NCI-H460 (cell line): ENCODE results near the gene PLAC1. TPM values are rescaled to one million over a fixed set of nuclear protein-coding genes. Genes with fewer than 3 reads are reported as not detected.
A peak's percentile ranks its signal among the peaks of the same experiment; 100 is the strongest.

Source experiments
- DNase-seq: peaks from one replicate; pipeline ENCODE4 v3.0.0-alpha.2; 2016; ENCODE audit warnings: low read depth; ENCODE audit errors: extremely low read depth
- total RNA-seq: library from RNA; depleted of rRNA; stranded (reverse); fragments of >200 nt; shearing (Covaris generic); gene quantifications from 2 replicates; pipeline ENCODE4 v1.2.3, GENCODE V29; 2014

PLAC1 gene
- total RNA-seq, 1 experiment from 2014 or later = 0.62 TPM

DNA sequence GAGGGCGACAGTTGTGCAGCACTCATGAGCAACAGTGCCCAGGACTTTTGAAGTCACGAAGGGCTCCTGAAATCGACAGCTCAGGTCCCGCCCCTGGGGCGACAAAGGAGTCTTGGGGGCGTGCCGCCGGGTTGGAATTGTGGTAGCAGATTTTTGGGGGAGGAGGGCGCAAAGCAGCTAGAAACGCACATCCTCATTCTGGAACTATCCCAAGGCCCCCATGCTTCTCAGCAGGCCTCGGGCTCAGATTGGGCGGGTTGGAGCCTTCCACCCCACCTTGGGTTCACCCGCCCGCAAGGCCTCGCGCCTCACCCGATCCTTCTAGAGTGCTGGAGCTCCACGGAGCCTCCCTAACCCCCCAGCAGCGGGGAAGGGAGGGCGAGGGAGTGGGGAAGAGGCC is 112.8 kb downstream of the PLAC1 start:
- DNase-seq = no peak

DNA sequence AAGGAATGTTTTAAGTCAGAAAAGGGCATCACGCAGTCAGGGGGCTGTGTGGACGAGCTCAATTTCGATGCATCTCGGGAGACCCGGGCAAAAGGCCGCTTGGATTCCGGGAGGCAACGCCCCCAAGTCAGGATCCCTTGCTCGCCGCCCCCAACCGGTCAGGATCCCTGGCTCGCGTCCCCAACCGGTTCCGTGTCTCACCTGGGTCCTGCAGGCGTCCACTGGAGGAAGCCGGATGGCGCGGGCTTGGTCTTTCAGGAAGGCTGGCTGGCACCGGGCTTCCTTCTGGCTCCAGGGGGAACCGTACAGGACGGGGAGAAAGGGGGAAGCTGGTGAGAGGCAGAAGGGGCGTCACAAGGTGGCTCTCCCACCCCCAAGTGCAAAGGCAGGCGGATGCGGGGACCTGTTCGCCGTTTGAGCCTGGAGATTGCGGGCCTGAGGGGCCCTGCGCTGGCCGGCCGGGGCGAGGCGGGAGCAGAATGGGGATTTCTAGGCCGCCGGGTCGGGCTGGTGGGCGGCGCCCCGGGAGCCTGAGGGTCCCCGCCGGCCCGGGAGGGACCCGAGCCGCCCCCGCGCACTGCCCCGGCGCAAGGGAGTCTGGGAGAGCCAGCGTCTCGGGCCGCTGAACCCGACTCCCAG is 113.6 kb downstream of the PLAC1 start:
- DNase-seq = no peak

DNA sequence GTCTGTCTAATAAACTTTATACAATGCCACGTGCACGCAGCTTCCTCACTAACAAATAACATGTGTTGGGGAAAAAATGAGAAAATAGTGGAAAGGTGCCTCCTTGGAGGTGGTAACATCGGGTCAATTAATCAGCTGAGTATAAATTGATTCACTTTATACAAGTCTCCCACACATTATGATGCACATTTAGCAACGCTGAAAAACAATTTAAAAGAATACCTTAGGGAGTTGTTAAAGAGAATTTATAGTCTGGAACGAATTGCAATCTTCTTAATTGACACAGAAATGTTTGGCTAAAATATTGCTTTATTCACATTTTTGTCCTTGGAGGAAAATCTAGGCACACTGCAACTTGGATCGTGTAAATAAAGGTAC is 114.1 kb downstream of the PLAC1 start:
- DNase-seq = no peak

GRCh38 chrX:134543288-134543687 is 115.0 kb downstream of the PLAC1 start:
- DNase-seq = no peak

GRCh38 chrX:134542485-134542884 is 115.8 kb downstream of the PLAC1 start:
- DNase-seq = no peak

DNA sequence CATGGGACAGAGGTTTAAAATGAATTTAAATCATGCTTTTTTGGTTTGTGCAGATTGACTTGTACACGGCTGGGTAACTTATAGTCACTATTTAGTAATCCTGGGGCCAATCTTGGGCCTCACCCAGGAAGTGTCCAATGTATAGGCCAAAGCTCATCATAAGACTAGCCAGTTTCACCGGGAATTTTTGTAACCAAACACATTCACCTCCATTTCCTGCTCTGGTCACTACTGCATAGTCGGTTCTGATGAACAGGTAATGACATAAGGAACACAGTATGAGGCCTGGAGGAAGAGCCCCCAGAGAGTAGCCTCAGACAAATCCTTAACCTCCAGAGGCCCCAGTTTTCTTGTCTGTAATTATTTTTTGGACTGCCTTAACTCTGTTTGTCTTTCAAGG is 116.4 kb downstream of the PLAC1 start:
- no peak for DNase-seq

DNA sequence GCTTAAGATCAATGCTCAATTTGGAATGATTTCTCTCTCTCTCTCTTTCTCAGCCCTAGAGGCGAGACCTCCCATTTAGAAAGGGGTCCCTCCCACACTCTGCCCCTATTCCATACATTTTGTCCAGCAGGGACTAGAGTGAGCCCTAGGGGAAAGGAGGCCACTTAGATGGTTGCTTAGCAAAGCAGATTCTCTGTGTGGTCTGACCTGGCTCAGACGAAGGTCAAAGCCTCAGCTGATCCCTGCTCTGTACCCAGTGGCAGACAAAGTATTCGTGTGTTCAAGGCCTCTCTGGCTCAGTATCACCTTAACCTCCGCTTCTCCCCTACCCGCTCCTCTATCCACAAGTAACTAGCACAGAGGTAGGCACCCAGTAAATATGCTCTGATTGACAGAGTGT is 120.0 kb downstream of the PLAC1 start:
- DNase-seq = no peak

- no peak for DNase-seq
Measured at GRCh38 chrX:134537179-134537955, 120.9 kb downstream of the PLAC1 start.

DNA sequence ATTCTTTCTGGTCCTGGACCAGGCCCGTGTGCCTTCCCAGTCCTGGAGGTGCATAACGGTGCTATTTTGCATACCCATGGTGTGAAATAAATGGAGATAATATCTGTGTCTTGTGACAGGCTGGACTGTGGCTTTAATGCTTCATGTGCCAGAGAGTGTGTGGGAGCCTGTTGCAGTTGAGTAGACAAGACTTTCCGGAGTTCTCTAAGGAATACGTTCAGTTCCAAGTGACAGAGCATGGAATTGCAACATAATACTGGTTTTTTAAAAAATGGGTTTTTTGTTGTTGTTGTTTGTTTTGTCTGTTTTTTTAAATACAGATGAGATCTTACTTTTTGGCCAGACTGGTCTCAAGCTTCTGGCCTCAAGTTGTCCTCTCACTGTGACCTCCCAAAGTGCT is 124.3 kb downstream of the PLAC1 start:
- DNase-seq = no peak

GRCh38 chrX:134533352-134533751 is 124.9 kb downstream of the PLAC1 start:
- DNase-seq = no peak

DNA sequence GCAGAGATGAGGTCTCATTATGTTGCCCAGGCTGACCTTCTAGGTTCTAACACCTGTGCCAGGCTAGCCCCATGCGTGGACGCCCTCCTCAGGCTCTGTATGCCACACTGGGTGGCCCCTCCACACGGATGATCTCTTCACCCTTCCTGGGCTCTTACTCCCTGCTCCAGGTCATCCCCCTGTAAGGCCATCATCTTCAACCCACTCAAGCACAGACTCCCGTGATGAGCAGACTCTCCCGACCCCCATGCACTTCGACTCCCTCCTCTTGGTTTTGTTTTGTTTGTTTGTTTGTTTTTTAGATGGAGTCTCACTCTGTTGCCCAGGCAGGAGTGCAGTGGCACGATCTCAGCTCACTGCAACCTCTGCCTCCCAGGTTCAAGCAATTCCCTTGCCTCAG is 127.4 kb downstream of the PLAC1 start:
- no peak for DNase-seq

- DNase-seq = no peak
Measured at GRCh38 chrX:134529481-134529880, 128.8 kb downstream of the PLAC1 start.

GRCh38 chrX:134528960-134529359 is 129.3 kb downstream of the PLAC1 start:
- no peak for DNase-seq

DNA sequence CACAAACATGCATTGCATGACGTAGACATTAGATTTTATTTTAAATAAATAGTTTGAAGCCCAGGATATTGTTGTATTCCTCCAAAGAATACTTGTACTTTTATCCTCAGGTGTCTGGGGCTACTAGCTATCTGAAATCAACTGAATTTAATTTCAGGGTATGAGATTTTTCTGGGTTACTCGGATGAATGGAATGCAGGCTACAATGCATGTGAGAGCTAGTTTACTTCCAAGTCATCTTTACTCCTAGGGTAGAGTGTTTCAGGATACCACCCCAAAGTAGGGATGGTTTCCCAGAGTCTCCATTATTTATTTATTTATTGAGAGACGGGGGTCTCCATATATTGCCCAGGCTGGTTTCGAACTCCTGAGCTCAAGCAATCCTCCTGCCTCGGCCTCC is 131.9 kb downstream of the PLAC1 start:
- no peak for DNase-seq

- no peak for DNase-seq
Measured at GRCh38 chrX:134525086-134525792, 133.0 kb downstream of the PLAC1 start.

DNA sequence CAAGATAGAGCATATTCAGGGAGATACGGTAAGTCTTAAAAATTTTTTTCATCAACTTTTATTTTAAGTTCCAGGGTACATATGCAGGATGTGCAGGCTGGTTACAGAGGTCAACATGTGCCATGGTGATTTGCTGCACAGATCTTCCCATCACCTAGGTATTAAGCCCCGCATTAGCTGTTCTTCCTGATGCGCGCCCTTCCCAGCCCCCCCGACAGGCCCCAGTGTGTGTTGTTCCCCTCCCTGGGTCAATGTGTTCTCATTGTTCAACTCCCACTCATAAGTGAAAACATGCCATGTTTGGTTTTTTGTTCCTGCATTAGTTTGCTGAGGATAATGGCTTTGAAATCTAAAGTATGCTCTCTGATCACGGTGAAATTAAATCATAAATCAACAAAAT is 134.1 kb downstream of the PLAC1 start:
- no peak for DNase-seq

- peak; percentile 60 for DNase-seq
Measured at GRCh38 chrX:134520860-134521390, 137.3 kb downstream of the PLAC1 start.
